WERI-Rb-1 (cell line): ENCODE measurements around the gene MMP23B.

ENCODE experiments used
- DNase-seq: peaks from one replicate; pipeline ENCODE4 v3.0.0-alpha.2; 2020
- H3K27ac ChIP-seq: fragments of 250-450 bp; sonication (Bioruptor Pico); 2 replicates; pipeline ENCODE4 v1.5.1; 2020; ENCODE audit warnings: mild to moderate bottlenecking, moderate library complexity
- H3K27me3 ChIP-seq: fragments of 250-450 bp; sonication (Bioruptor Pico); 2 replicates; pipeline ENCODE4 v1.5.1; 2021; ENCODE audit warnings: mild to moderate bottlenecking, low read depth, moderate library complexity; ENCODE audit not compliant: insufficient read depth, severe bottlenecking
- H3K36me3 ChIP-seq: fragments of 250-450 bp; sonication (Bioruptor Pico); 2 replicates; pipeline ENCODE4 v1.5.1; 2020; ENCODE audit warnings: mild to moderate bottlenecking, moderate library complexity
- H3K4me3 ChIP-seq: 2 replicates; pipeline ENCODE4 v1.5.1; 2011; ENCODE audit warnings: low read depth, mild to moderate bottlenecking, control low read depth, low read length
- H3K9me3 ChIP-seq: fragments of 250-450 bp; sonication (Bioruptor Pico); 2 replicates; pipeline ENCODE4 v1.5.1; 2021; ENCODE audit warnings: mild to moderate bottlenecking, moderate library complexity; ENCODE audit not compliant: severe bottlenecking
- CTCF ChIP-seq: IDR thresholded peaks from 2 replicates; pipeline ENCODE4 v1.5.1; 2011; ENCODE audit warnings: low read depth, mild to moderate bottlenecking, control low read depth, inconsistent platforms, low read length

MMP23B gene

DNA sequence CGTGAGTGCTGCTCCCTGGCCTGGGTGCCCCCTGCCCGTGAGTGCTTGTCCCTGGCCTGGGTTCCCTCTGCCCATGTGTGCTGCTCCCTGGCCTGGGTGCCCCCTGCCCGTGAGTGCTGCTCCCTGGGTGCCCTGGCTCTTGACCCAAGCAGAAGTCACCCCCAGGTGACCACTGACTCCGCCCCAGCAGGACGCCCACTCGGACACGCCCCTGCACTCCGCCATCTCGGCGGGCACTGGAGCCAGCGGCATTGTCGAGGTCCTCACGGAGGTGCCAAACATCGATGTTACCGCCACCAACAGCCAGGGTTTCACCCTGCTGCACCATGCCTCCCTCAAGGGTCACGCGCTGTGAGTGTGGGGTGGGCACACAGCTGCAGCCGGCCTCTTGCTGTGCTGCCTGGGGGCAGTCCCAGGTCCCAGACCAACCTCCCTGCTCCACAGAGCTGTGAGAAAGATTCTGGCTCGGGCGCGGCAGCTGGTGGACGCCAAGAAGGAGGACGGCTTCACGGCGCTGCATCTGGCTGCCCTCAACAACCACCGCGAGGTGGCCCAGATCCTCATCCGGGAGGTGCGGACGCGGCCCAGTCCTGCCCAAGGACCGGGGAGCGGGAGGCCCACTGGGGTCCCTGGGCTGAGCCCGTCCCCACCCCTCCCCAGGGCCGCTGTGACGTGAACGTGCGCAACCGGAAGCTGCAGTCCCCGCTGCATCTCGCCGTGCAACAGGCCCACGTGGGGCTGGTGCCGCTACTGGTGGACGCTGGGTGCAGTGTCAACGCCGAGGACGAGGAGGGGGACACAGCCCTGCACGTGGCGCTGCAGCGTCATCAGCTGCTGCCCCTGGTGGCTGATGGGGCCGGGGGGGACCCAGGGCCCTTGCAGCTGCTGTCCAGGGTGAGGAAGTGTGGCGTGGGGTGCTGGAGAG lies 3.9 kb upstream of the MMP23B start:
- no peak overlapping the region for H3K27ac ChIP-seq
- TF ChIP-seq CTCF = no peak
- H3K36me3 ChIP-seq = no peaks in the 10 kb centered on the region
- no peaks in the 10 kb centered on the region for H3K27me3 ChIP-seq
- no peak overlapping the region for H3K4me3 ChIP-seq
- no peak for DNase-seq
- H3K9me3 ChIP-seq = no peaks in the 10 kb centered on the region

GRCh38 chr1:1628754-1629429 lies 3.1 kb upstream of the MMP23B start:
- H3K36me3 ChIP-seq = no peaks in the 10 kb centered on the region
- peak; percentile 10 for DNase-seq
- no peaks in the 10 kb centered on the region for H3K9me3 ChIP-seq
- TF ChIP-seq CTCF = no peak
- H3K27me3 ChIP-seq = no peaks in the 10 kb centered on the region
- H3K4me3 ChIP-seq = no peak overlapping the region
- no peak overlapping the region for H3K27ac ChIP-seq

DNA sequence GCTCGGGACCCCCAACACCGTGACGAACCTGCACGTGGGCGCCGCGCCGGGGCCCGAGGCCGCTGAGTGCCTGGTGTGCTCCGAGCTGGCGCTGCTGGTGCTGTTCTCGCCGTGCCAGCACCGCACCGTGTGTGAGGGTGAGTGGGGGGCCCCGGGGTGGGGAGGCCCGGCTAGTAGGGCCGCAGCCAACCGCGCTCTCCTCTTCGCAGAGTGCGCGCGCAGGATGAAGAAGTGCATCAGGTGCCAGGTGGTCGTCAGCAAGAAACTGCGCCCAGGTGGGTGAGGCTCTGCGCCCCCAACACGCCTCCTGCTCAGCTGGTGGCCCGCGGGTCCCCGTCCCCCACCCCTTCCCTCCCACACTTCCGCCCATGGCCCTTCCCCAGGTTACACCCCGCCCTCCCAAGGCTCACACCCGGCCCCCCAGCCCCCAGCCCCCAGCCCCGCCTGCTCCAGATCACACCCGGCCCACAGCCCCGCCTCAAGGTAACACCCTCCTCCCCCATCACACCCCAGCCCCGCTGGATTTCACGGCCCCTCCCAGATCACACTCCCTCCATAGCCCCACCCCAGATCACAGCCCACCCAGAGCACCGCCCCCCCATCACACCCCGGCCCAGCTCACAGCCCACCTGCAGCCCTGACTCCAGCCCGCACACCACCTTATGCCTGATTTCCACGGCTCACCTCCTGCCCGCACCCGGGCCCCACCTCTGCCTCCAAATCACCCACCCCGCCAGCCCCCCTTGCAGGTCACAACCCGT lies 2.4 kb upstream of the MMP23B start:
- no peak overlapping the region for H3K27ac ChIP-seq

GRCh38 chr1:1630191-1630964 lies 1.6 kb upstream of the MMP23B start:
- no peak for TF ChIP-seq CTCF
- no peak for DNase-seq
- no peaks in the 10 kb centered on the region for H3K36me3 ChIP-seq
- H3K27ac ChIP-seq = no peak overlapping the region
- H3K4me3 ChIP-seq = no peak overlapping the region
- no peaks in the 10 kb centered on the region for H3K27me3 ChIP-seq
- H3K9me3 ChIP-seq = no peaks in the 10 kb centered on the region

More for the DNA sequence above, 2.4 kb upstream of the MMP23B start:
- H3K27me3 ChIP-seq = no peaks in the 10 kb centered on the region
- H3K4me3 ChIP-seq = no peak overlapping the region
- TF ChIP-seq CTCF = no peak
- no peaks in the 10 kb centered on the region for H3K36me3 ChIP-seq
- DNase-seq = no peak
- H3K9me3 ChIP-seq = no peaks in the 10 kb centered on the region
